ENCODE measurements around the gene WDR5.

The WDR5 gene

DNA sequence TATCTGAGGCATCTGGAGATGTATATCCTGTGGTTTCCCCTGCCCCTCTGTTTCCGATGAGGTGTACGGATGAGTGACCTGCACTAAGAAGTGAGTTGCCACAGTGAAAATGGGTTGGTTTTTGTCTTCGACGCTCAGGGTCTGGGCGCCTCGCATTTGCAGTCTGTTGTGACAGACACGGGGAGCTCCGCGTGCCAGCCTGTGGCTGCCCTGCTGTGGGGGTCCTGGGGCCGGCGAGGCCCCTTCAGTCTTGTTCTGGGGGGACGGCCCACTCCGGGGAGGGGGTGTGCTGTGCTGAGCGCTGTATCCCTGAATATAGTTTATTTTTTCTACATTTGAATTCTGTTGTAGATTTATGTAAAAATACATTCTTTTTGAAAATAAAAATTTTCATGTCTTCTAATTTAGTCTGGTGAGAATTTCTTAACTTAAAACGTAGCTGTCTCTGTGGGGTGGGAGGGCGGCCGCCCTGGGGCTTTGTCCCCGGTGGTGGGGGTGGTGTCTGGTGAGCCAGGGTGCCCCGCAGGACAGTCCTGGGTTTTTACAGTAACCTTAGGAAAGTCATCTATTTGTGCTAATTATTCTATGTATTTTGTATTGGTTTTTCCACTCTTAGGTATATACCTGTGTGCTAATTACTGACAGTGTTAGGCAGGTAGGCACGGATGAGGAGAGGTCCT lies 23.8 kb downstream of the WDR5 start:
- no peak for DNase-seq

DNA sequence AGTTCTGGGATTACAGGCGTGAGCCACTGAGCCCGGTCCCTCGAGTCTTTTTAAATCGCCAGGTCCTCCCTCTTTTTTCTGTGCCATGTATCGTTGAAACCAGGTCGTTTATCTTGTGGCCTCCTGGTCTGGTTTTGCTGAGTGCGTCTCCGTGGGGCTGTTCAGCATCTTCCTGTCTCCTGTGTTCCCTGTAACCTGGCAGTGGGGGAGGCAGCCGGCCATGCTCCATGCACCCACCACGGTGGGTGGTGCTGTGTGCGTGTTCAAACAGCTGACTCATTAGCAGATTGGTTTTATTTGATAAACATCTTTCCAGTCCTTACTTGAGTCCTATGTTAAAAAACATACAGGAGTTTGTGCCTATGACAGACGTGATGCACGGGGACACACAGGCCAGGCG lies 25.8 kb downstream of the WDR5 start:
- no peak for DNase-seq

DNA sequence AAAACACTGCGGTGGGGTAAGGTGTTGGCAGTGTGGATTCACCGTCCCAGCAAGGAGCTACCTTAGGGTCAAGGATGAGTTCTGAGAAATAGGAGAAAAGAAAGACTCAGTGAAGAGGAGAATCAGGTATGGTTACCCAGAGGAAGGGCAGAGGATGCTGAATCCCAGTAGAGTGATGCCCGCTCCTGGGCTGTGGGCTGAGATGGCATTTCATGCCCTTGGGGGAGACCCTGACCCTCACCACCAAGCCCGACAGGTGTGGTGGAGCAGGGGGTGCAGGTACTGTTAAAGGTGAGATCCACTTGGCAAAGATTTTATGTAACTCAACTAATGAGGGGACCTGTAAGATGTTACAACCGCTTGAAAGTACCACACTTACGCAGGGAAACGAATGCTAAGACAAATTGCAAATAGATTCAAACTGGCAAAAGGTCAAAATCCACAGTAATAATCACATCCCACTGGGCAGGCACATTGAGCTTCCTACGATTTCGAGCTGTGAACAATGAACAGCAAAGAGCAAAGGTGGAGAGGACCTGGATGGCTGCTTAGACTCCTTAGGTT lies 26.4 kb downstream of the WDR5 start:
- no peak for DNase-seq

DNA sequence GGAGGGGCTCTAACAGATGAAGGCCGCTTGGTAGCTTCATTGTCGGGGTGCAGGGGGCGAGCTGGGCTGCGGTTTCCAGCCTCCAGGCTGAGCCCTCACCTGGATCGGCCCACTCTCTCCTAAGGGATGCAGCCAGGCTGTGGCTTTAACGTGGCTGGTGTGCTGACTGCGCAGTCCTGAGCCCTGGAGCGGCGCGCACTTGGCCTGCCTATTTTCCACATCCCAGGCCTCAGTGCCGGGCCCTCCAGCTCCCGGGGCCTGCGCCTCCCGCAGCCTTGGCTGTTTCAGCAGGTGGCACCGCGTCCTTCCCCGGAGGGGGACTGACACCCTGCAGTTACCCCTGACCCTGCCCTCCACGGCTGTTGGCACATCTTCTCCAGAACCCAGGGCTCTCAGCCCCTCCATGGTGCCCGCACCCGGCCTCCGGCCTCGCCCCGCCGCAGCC lies 27.1 kb downstream of the WDR5 start:
- DNase-seq = no peak

DNA sequence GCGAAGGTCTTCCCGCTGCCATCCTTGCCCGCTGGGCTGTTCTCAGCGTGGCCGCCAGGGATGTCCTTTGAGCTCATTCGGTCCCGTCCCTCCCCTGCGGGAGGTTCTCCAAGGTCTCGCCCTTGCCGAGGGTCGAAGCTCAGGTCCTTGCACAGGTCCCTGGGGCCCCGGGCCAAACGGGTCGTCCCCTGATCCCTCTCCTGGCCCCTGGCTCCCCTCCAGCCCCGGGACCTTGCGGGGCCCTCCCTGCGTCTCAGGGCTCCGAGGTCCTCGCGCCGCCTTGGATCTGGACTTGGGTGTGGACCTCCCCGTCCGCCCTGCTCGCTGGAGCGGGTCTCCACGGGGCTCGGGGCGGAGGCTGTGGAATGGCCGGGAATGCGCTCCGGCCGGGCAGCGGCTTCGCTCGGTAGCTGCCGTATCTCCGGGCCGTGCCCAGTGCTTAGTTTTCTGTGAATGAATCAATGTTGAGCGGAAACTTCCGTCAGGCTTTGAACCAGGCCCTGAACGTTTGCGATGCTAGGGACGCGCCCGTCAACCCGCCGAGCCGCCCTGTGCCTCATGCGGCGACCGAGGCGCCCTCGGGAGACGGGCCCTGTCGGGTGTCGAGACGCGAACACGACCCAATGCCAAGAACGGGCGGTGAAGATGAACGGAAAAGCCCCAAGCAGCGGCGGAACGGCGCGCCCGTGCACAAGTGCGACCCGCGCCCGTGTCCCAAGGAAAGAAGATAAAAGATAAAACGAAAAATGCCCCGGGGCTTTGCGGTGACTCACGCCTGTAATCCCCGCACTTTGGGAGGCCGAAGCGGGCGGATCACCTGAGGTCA lies 27.7 kb downstream of the WDR5 start:
- no peak for DNase-seq

DNA sequence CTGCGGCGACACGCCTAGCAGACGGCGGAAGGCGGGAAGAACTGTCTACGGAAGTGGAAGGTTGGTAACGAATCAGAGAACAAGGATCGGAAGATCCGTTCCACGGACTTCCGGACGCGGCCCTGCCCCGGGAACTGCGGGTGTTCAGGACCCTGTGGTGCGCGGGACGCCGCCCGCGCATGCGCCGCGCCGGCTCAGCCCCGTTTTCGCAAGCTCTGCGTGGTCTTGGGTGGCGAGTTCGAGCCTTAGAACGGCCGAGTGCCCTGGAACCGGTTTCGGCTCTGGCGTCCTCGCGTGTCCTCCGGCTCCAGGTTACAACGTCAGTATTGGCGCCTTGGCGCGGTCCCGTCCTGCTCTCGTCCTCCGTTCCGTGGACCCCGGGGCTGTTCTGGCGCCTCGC lies 29.0 kb downstream of the WDR5 start:
- no peak for DNase-seq

DNA sequence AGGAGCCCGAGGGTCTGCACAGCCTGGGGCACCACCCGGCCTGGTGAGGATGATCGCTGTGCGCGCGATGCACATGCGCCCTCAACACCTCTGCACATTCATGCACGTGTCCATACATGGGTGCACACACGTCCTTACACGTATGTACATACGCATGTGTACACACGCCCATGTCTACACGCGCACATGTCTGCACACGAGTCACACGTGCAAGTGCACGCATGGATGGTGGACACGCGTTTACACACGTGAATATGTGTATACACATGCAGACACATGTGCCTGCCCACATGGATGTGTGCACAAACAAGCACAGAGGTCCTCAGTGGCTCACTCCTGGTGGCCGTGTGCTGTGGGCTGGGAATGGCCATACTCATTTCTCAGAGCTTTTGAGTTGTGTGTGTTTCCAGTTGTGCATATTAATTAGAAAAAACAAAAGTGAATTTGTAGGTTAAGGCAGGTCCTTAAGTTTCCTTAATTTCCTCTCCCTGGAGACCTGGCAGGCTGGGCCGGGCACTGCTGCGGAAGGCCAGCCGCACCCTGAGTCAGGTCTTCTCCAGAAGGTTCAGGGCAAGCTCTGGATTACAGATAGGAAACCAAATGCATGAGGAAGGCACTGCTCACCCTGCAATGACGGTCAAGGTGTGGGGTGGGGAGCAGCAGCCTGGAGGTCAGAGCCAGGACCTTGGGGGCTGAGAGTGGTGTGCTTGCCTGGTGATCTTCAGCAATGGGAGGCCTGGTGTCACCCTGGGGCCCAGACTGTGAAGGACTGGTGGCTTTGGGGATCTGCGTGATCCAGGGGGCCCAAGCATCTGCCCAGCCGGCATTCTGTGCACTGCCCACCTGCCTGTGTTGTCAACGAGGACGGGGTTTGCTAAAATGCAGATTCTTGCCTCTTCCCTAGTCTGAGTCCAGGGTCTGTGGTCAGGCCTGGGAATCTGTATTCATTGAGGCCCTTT lies 29.8 kb downstream of the WDR5 start:
- DNase-seq = no peak

DNA sequence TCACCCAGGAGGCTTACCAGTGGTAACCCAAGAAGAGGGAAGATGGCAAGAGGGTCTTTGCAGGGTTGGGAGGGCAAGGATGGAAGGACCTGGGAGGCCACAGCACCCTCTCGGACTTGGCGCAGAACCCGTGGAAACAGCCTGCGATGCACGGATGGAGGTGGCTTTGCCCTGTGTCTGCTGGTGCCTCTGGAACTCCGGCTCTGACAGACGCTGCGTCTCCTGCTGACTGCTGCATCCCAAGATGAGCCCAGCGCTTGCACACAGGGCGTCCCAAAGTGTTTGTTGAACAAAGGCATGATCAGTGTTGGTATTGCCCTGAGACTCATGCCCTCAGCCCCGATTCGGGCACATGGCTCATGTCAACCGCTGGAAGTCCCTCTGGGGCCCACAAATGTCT lies 30.5 kb downstream of the WDR5 start:
- DNase-seq = no peak

DNA sequence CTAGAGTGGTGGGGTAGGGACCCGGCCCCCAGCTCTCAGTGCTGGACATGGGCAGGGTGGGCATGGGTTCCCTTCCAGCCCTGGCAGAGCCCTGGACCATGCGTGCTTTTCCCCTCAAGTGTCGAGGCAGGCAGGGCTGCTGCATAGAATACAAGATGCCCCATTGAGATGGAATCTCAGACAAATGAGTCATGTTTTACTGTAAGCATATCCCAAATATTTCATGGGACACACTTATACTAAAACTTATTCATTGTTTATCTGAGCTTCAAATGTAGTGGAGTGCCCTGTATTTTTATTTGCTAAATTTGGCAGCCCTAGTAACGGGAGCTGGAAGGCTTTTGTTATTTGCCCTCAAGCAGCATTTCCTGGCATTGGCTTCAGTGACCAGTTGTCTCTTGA lies 31.6 kb downstream of the WDR5 start:
- no peak for DNase-seq

DNA sequence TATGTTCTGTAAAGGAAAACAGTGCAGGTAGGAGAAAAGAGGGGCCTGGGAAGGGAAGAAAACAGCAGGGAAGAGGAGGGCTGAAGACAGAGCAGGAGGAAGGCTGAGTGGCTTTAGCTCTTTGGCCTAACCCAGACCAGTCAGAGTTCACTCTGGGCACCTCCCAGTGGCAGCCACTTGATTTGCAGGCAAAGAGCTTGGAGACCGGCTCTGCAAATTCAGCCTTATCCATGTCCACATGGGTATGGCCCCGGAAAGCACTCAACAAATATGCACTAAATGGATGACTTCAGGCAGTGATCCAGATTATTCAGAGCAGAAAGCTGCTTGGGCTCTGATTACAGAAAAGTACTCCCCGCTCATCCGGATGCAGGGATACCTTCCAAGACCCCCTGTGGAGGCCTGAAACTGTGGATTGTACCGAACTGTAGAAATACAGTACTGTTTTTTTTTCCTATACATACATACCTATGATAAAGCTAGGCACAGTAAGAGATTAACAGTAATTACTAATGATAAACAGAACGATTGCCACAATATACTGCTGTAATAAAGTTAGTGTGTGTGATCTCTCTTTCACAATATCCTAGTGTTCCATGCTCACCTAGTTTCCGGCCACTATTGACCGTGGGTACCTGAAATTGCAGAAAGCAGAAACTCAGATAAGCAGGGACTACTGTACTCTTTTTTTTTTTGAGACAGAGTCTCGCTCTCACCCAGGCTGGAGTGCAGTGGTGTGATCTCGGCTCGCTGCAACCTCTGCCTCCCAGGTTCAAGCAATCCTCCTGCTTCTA lies 33.1 kb downstream of the WDR5 start:
- DNase-seq = no peak

DNA sequence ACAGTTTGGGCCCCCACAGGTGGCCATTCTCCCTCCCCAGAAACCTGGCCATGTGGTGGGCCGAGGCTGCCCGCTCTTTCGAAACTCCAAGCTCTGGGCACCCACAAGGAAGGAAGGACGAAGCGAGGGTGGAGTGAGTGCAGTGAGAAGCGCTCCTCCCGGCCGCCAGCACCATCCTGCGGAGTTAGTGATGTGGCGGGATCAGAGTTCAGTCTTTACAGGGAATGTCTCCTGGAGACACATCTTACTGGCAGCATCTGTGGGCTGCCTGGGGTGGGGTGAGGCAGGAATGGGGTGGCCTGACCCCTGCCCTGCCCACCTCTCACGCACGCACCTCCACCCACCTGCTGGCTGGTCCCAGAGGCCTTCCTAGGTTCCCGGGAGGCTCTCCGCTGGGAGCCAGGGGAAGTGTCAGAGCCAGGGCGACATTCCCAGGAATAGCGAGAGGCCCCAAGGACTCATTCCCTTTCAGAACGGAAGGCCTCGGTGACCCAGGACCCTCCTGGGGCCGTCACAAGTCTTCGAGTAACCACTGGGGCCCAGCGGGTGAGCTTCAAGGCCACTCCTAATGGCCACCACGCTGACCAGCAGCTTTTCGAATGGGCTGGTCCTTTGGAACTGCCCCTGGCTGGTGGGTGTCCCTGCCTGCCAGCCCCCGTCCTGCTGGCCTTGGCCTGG lies 34.0 kb downstream of the WDR5 start:
- no peak for DNase-seq

DNA sequence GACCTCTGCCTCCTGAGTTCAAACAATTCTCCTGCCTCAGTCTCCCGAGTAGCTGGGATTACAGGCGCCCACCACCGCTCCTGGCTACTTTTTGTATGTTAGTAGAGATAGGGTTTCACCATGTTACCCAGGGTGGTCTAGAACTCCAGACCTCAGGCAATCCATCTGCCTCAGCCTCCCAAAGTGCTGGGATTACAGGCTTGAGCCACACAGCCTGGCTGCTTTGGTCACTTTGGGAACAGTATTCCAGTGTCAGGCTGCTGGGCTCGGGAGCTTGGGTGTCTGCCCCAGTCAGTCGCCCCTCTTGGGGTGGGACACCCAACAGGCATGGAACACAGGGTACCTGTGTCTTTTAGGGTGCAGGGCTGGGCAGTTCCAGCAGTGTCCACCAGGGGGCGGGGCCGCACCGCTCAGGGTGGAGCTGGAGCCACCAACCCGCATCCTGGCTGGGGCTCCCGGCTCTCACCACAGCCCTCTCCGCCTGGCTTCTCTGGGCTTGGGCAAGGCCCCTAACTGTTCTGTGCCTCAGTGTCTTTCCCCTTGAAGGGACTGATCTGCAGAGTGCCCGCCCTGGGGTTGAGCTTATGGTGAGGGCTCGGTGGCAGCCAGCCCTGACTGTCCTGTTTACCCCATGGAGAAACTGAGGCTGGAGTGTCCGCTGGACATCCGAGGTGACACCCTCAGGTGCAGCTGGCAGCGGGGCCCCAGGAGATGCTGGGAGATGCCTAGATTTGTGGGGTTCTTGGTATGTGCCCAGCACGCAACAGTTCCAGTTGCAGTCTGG lies 34.8 kb downstream of the WDR5 start:
- DNase-seq = no peak

DNA sequence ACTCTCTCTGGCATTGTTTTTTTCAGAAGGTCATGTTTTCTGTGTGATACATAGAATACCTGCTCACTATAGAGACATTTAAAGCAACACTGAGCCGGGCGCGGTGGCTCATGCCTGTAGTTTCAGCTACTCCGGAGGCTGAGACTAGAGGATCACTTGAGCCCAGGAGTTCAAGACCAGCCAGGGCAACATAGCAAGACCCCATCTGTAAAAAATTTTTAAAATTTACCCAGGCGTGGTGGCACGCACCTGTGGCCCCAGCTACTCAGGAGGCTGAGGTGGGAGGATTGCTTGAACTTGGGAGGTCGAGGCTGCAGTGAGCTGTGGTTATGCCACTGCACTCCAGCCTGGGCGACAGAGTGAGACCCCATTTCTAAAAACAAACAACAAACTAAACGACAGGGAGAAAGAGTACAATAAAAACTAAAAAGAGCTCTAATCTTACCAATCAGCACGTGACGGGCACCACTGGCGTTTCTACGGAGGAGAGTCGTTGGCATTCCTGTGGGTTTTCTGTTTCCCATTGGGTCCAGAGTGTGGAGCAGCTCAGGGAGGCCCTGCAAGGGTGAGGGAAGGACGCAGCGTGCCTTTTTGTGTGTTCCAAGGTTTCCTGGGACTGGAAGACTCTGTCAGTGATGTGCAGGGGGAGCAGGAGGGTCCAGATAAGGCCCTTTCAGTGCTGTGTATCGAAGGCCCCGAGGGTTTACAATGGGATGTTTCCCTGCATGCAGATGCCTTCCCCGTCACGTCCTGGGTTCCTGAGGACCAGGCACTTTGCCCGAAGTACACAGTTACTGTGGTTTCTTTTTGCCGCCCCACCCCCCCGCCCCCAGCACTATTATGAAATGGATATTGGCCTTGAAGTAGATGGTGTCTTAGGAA lies 35.7 kb downstream of the WDR5 start:
- no peak for DNase-seq

DNA sequence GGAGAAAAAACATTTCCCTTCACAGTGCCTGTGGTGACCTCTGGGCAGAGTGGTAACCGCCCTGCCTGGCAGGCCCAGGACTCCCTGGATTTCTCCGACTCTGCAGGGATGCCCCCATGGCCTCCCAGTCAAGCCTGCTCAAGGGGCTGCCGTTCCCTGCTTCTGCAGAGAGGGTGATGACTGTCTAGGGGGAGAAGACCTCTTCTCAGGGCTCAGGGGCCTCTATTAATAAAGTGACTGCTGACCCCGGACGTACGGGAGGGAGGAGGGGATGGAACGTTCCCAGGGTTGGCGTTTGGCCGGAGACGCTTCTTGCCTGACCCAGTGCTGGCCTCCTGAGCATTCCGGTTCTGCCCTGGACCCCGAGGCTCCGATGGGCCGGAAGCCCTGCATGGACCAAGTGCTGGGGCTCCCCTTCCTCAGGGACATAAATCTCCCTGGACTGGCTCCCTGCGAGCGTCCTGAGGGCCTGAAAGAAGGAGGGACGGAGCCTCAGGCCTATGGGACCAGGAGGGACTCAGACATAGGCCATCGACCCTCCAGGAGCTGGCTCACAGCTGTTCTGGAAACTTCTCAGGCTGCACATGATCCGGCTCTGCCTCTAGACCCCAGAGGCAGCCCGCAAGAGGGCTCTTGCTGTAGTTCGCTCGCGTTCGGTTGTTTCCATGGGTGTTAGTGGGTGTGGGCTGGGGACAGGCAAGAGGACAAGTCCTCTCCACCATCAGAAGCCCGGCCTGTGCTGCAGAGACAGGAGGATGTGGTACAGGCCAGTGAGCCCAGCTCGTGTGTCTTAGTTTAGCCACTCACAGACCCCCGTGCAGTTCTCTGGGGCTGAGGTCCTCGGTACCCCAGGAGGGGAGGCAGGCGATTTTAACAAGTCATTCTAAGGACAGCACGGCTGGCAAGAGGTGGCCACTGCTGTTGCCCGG lies 36.6 kb downstream of the WDR5 start:
- DNase-seq = no peak

DNA sequence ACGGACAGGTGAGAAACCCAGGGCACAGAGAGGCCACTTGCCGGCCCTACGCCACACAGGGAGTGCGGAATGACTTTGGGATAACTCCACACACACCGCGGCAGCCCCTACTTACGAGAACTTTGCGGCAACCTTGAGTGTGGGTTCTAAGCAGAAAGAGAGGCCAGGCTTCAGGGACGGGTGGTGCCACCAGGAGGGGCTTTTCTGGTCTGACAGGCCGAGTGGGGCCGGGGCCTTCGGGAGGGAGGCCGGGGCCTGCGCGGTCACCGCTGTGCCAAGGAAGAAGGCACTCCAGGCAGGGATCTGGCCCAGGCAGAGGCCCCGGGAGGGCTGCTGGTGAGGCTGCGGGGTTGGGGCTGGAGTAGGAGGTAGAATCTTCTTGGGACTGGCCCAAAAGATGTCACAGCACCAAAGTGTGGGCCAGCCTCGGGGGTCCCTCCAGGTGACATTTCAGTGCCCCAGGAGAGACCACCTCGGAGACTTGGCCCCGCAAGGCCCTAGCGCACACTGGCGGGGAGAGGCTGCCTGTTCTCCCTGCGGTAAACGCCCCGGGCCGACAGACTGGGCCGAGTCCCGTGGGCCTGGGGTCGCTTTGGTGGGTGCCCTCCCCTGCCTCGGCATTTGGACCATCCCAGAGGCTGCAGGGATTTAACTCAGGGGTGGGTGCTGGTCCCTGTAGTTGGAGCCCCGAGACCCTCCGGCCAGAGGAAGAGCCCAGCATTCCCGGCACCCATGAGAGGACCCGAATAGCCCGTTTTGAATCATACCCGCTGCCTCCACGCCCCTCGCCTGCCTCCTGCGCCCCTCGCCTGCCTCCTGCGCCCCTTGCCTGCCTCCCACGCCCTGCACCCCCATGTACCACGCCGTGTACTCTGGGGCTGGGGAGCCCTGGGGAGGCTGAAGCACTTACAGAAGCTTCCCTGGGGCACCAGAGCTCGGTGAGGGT lies 37.5 kb downstream of the WDR5 start:
- DNase-seq = no peak

DNA sequence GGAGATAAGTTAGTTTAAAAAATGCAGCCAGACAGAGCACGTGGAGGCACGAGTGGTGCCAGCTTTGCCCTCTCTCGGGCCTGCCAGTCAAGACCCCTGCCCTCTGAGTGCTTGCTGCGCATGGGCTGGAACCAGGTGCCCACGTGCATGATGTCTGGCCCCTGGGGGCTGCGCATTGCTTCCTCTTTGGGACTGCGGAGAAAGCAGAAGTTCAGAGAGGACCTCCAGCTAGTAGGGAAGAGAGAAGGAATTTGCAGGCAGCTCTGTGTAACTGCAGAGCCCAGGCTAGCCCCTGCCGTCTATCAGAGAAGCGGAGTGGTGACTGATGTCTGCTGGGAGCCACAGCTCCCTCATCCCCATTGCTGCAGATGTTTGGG lies 38.2 kb downstream of the WDR5 start:
- no peak for DNase-seq

DNA sequence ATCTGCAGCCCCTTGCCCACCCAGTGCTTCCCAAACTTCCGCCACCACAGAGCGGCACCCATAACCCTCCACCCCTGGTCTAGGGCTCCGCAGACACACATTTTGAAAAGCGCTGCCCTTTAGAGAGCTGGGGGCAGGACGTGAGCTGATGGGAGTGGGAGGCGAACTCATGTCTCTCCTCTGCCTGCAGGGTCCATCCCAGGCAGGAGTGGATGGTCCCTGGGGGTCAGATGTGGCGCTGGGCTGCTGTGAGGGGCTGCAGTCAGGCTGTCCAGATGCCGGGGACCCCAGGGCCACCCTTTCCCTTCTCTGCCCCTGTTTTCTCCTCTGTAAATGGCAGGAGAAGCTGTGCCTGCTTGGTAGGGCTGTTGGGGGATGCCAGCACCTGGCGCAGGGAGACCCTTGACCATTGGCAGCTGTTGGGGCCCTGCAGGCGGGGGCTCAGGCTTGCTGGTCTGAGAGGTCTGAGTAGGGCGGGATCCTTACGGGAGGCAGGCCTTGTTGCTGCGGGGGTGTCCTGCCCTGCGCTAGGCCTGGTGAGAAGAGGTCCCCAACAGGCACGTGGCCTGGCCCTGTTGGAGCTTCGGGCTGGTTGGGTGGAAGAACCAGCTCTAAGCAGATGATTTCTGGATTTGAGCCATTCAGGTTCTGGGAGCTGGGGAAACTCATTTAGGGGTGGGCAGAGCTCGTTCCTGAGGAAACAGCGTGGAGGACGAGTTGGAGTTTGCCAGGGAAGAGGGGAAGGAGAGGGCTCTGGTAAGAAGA lies 38.8 kb downstream of the WDR5 start:
- no peak for DNase-seq

Data from 8988T (cell line).